Measurements from ENCODE around the gene MAN1C1.

GRCh38 chr1:25804244-25804963 lies 187.8 kb downstream of the MAN1C1 start:
- TF ChIP-seq RARB (CRISPR knock-in tag; IDR thresholded peaks at IDR 0.05) (no peak), CSDC2 (CRISPR knock-in tag; IDR thresholded peaks at IDR 0.05) (no peak), PATZ1 (CRISPR knock-in tag; IDR thresholded peaks at IDR 0.05; ENCODE audit: borderline replicate concordance) (no peak)

Measured in SK-N-SH treated with all-trans-retinoic acid at 6 μM for 48 hours (cell line).